Uterus (tissue), 4 donors: ENCODE results near the gene TRPV6. TPM values are rescaled to one million over a fixed set of nuclear protein-coding genes. Genes with fewer than 3 reads are reported as not detected.

Experiments
- DNase-seq, 2 donors: peaks; one replicate each; pipeline ENCODE4 v3.0.0-alpha.2; 2019 to 2020
- H3K27ac ChIP-seq, 2 donors: fragments of 200-600 bp; sonication (generic); 1 replicate in 1 of 2; 2 replicates in 1 of 2; pipeline ENCODE4 v1.5.1; 2016 to 2018
- H3K27me3 ChIP-seq, 2 donors: fragments of 200-600 bp; sonication (generic); one replicate each; pipeline ENCODE4 v1.5.1; 2018 to 2019; ENCODE audit warnings: control low read depth in 1 of 2
- H3K36me3 ChIP-seq, 2 donors: fragments of 200-600 bp; sonication (generic); one replicate each; pipeline ENCODE4 v1.5.1; 2019; ENCODE audit warnings: control low read depth in 1 of 2
- H3K4me1 ChIP-seq, 2 donors: fragments of 200-600 bp; sonication (generic); one replicate each; pipeline ENCODE4 v1.5.1; 2018 to 2019; ENCODE audit warnings: control low read depth in 1 of 2
- H3K4me3 ChIP-seq, 2 donors: fragments of 200-600 bp; sonication (generic); 1 replicate in 1 of 2; 2 replicates in 1 of 2; pipeline ENCODE4 v1.5.1; 2018 to 2019; ENCODE audit warnings: mild to moderate bottlenecking in 1 of 2
- H3K9me3 ChIP-seq, 2 donors: fragments of 200-600 bp; sonication (generic); one replicate each; pipeline ENCODE4 v1.5.1; 2019; ENCODE audit warnings: control low read depth in 1 of 2
- CTCF ChIP-seq, 4 experiments: fragments of 200-600 bp in 2 of 4; fragments of 450-650 bp in 2 of 4; sonication (generic) in 2 of 4; IDR thresholded peaks; one replicate each; pipeline ENCODE4 v1.5.1; 2016 to 2019; ENCODE audit warnings: antibody characterized with exemption in 4 of 4, mild to moderate bottlenecking in 2 of 4, moderate library complexity in 1 of 4
- POLR2A ChIP-seq, 2 donors: fragments of 450-650 bp; IDR thresholded peaks; one replicate each; pipeline ENCODE4 v1.6.1; 2016; ENCODE audit warnings: antibody characterized with exemption in 2 of 2, mild to moderate bottlenecking in 1 of 2, moderate library complexity in 1 of 2
- intact Hi-C: fragments of 100-400 bp; cut with DNase I; formaldehyde crosslinking; loops from one replicate; pipeline ENCODE4 v1.15.1; 2023; ENCODE audit warnings: low total_unique reads
- total RNA-seq, 4 donors: library from RNA; depleted of rRNA in 3 of 4; stranded (reverse); fragments of >200 nt in 3 of 4; gene quantifications; one replicate each; pipeline versions ENCODE4 v1.1.0 to v1.2.4, GENCODE V29; 2014 to 2023
- donor health status: DM: yes; HTN: yes; CAD: no.

TRPV6 gene
- total RNA-seq, 4 donors from 2014 or later: 0.46 to 1.3 TPM; not detected in 2

- Histone ChIP-seq H3K27me3 (no peaks in the 10 kb centered on the region), H3K36me3 (no peaks in the 10 kb centered on the region), H3K9me3 (no peaks in the 10 kb centered on the region), H3K4me3 (no peak overlapping the region), H3K4me1 (no peaks in the 10 kb centered on the region), H3K27ac (no peak overlapping the region)
- DNase-seq: no peak
- TF ChIP-seq CTCF (IDR thresholded peaks at IDR 0.05) (no peak), POLR2A (IDR thresholded peaks at IDR 0.05) (no peak)
- intact Hi-C loops: no loop called here
Measured at GRCh38 chr7:142876991-142877910, 8.3 kb downstream of the TRPV6 start.

GRCh38 chr7:142876236-142876960 is 9.1 kb downstream of the TRPV6 start:
- TF ChIP-seq CTCF (IDR thresholded peaks at IDR 0.05): no peak
- TF ChIP-seq POLR2A (IDR thresholded peaks at IDR 0.05): no peak
- Histone ChIP-seq H3K27ac (no peak overlapping the region), H3K9me3 (no peaks in the 10 kb centered on the region), H3K36me3 (no peaks in the 10 kb centered on the region), H3K4me3 (no peak overlapping the region), H3K27me3 (no peaks in the 10 kb centered on the region), H3K4me1 (no peaks in the 10 kb centered on the region)
- DNase-seq: no peak
- intact Hi-C loops: no loop called here

- intact Hi-C loops: no loop called here
Measured at GRCh38 chr7:142875456-142875855, 10.1 kb downstream of the TRPV6 start.

GRCh38 chr7:142874837-142875236 is 10.7 kb downstream of the TRPV6 start:
- H3K27me3 ChIP-seq: no peaks in the 10 kb centered on the region
- DNase-seq: no peak
- TF ChIP-seq POLR2A (IDR thresholded peaks at IDR 0.05): no peak
- no peak for TF ChIP-seq CTCF (IDR thresholded peaks at IDR 0.05)
- no peaks in the 10 kb centered on the region for H3K4me1 ChIP-seq
- H3K36me3 ChIP-seq: no peaks in the 10 kb centered on the region
- no peaks in the 10 kb centered on the region for H3K9me3 ChIP-seq
- no peak overlapping the region for H3K27ac ChIP-seq
- H3K4me3 ChIP-seq: no peak overlapping the region
- intact Hi-C loops: no loop called here

More at GRCh38 chr7:142875456-142875855, 10.1 kb downstream of the TRPV6 start:
- Histone ChIP-seq H3K27ac (no peak overlapping the region), H3K36me3 (no peaks in the 10 kb centered on the region), H3K9me3 (no peaks in the 10 kb centered on the region), H3K4me1 (no peaks in the 10 kb centered on the region), H3K4me3 (no peak overlapping the region), H3K27me3 (no peaks in the 10 kb centered on the region)
- no peak for TF ChIP-seq CTCF (IDR thresholded peaks at IDR 0.05)
- no peak for TF ChIP-seq POLR2A (IDR thresholded peaks at IDR 0.05)
- no peak for DNase-seq

- TF ChIP-seq POLR2A (IDR thresholded peaks at IDR 0.05) (no peak), CTCF (IDR thresholded peaks at IDR 0.05) (no peak)
- no peak overlapping the region for H3K27ac ChIP-seq
- DNase-seq: no peak
- H3K4me3 ChIP-seq: no peak overlapping the region
- intact Hi-C loops: no loop called here
- H3K9me3 ChIP-seq: no peaks in the 10 kb centered on the region
- H3K36me3 ChIP-seq: no peaks in the 10 kb centered on the region
- no peaks in the 10 kb centered on the region for H3K27me3 ChIP-seq
- H3K4me1 ChIP-seq: no peaks in the 10 kb centered on the region
Measured at GRCh38 chr7:142874409-142874808, 11.1 kb downstream of the TRPV6 start.
